HG02852 (cell line): ENCODE data around the gene BACH2.
"Not testable (repeated sequence)": the region's sequence is repeated elsewhere in the genome, so short reads cannot be mapped to it uniquely, and the experiment has no call there.

Experiments used
- ATAC-seq: cut with Tn5 transposase; IDR thresholded peaks from one replicate; pipeline ENCODE4 v1.9.1; 2021; ENCODE audit warnings: mild to moderate bottlenecking, moderate library complexity; ENCODE audit not compliant: unreplicated experiment

Gene BACH2

GRCh38 chr6:90076511-90077415, 219.9 kb downstream of the BACH2 start:
- no peak for ATAC-seq

- ATAC-seq = no peak
Observed at GRCh38 chr6:90074161-90074850, 222.3 kb downstream of the BACH2 start.

GRCh38 chr6:90072935-90073464, 223.6 kb downstream of the BACH2 start:
- no peak for ATAC-seq

GRCh38 chr6:90072501-90072900, 224.1 kb downstream of the BACH2 start:
- ATAC-seq = no peak

GRCh38 chr6:90068703-90069523, 227.7 kb downstream of the BACH2 start:
- no peak for ATAC-seq

GRCh38 chr6:90068264-90068663, 228.4 kb downstream of the BACH2 start:
- no peak for ATAC-seq

- no peak for ATAC-seq
Observed at GRCh38 chr6:90066697-90067096, 229.9 kb downstream of the BACH2 start.

GRCh38 chr6:90065173-90065572, 231.5 kb downstream of the BACH2 start:
- ATAC-seq = no peak

- no peak for ATAC-seq
Observed at GRCh38 chr6:90062667-90063066, 234.0 kb downstream of the BACH2 start.

- no peak for ATAC-seq
Observed at GRCh38 chr6:90062051-90062450, 234.6 kb downstream of the BACH2 start.

- not testable (repeated sequence) for ATAC-seq
Observed at GRCh38 chr6:90059178-90059577, 237.5 kb downstream of the BACH2 start.

- not testable (repeated sequence) for ATAC-seq
Observed at GRCh38 chr6:90055924-90056323, 240.7 kb downstream of the BACH2 start.

- not testable (repeated sequence) for ATAC-seq
Observed at GRCh38 chr6:90054193-90054592, 242.4 kb downstream of the BACH2 start.

- no peak for ATAC-seq
Observed at GRCh38 chr6:90053614-90054013, 243.0 kb downstream of the BACH2 start.

- no peak for ATAC-seq
Observed at GRCh38 chr6:90049295-90049694, 247.3 kb downstream of the BACH2 start.

- no peak for ATAC-seq
Observed at GRCh38 chr6:90048206-90048967, 248.3 kb downstream of the BACH2 start.

- no peak for ATAC-seq
Observed at GRCh38 chr6:90045535-90045934, 251.1 kb downstream of the BACH2 start.

- ATAC-seq = no peak
Observed at GRCh38 chr6:90044833-90045381, 251.7 kb downstream of the BACH2 start.

- no peak for ATAC-seq
Observed at GRCh38 chr6:90044182-90044832, 252.3 kb downstream of the BACH2 start.
